Mammary epithelial cell (primary cell): ENCODE measurements around the gene ITPRIPL2.

Experiments
- EZH2 ChIP-seq: IDR thresholded peaks from 2 replicates; pipeline ENCODE4 v1.6.1; 2012; ENCODE audit warnings: low read length, inconsistent platforms, borderline replicate concordance
- TF ChIP-seq, protein P1 (sequence below), 2 donors: IDR thresholded peaks in 1 of 2; conservative IDR thresholded peaks in 1 of 2; 2 replicates each; pipeline ENCODE4 v1.5.1; 2011 to 2012; ENCODE audit warnings: inconsistent platforms in 2 of 2, low read length in 2 of 2, mild to moderate bottlenecking in 2 of 2, control low read depth in 1 of 2, low read depth in 1 of 2; ENCODE audit not compliant: insufficient read depth in 1 of 2; ENCODE audit errors: extremely low read depth in 1 of 2

GRCh38 chr16:19133600-19133999, 19.8 kb downstream of the ITPRIPL2 start:
- no peak for TF ChIP-seq EZH2
- TF ChIP-seq, protein P1, sequence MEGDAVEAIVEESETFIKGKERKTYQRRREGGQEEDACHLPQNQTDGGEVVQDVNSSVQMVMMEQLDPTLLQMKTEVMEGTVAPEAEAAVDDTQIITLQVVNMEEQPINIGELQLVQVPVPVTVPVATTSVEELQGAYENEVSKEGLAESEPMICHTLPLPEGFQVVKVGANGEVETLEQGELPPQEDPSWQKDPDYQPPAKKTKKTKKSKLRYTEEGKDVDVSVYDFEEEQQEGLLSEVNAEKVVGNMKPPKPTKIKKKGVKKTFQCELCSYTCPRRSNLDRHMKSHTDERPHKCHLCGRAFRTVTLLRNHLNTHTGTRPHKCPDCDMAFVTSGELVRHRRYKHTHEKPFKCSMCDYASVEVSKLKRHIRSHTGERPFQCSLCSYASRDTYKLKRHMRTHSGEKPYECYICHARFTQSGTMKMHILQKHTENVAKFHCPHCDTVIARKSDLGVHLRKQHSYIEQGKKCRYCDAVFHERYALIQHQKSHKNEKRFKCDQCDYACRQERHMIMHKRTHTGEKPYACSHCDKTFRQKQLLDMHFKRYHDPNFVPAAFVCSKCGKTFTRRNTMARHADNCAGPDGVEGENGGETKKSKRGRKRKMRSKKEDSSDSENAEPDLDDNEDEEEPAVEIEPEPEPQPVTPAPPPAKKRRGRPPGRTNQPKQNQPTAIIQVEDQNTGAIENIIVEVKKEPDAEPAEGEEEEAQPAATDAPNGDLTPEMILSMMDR (conservative IDR thresholded peaks at IDR 0.05 in 1 of 2, IDR thresholded peaks at IDR 0.05 in 1 of 2; ENCODE audit: extremely low read depth in 1 of 2, insufficient read depth in 1 of 2, low read depth in 1 of 2, low read length in 2 of 2) = no peak
